ENCODE results near the gene LEFTY2.
"Not testable (repeated sequence)": the region's sequence is repeated elsewhere in the genome, so short reads cannot be mapped to it uniquely, and the experiment has no call there.

The LEFTY2 gene

DNA sequence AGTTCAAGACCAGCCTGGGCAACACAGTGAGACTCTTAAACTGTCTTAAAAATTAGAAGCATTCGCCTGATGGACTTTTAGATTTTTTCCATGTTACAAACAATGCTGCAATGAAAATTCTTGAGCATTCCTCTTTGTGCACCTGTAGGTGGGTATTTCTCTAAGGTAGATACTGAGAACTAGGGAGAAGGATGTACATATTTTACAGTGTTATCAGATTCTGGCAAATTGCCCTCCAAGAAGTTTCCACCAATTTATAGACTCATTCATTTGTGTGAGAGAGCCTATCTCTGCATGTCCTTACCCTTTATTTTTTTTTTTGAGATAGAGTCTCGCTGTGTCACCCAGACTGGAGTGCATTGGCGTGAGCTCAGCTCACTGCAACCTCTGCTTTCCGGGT lies 12.3 kb upstream of the LEFTY2 start:
- DNase-seq (ENCODE audit: low read depth) = no peak

DNA sequence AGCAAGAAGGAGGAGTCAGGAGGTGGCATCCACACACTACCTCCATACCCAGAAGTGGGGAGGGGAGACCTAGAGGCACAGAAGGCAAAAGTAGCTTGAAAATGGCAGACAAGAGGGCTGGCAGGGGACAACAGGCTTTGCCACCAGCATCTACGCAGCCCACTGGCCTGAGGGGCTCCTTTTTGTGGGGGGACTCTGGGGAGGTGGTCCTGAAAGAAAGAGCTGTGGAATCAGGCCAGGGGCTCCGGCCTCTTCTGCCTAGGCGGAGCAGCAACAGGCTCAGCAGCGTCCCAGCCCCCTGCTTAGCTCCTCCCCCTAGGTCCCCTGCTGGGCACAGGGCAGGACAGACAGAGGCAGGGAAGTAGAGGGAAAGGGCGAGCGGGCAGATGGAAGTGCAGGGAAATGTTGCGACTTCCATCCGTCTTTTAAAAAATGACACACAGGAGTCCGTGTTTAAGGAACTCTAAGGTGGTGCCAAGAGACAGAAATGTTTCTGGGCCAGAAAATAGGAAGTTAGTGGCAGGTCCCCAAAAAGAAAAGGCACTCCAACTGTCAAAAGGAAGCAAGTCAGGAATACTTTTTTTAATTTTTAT lies 10.0 kb upstream of the LEFTY2 start:
- no peak for DNase-seq (ENCODE audit: low read depth)

DNA sequence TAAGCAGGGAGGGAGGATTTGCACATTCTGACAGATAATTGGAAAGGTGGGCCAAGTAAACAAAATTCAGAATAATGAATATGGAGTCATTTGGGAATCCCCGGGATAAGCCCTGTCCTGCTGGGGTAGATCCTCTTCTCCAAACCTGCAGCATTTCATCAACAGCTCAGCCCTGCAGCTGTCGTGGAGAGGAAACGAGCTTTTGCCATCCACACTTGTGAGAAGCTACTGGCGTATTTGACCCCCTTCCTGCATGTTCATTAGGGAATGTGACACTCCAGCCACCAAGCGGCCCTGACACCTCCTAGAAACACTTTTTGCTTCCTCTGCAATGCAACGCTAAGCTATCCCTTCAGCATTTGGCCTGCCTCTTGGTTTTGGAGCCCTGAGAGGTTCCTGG lies 8.0 kb upstream of the LEFTY2 start:
- no peak for DNase-seq (ENCODE audit: low read depth)

DNA sequence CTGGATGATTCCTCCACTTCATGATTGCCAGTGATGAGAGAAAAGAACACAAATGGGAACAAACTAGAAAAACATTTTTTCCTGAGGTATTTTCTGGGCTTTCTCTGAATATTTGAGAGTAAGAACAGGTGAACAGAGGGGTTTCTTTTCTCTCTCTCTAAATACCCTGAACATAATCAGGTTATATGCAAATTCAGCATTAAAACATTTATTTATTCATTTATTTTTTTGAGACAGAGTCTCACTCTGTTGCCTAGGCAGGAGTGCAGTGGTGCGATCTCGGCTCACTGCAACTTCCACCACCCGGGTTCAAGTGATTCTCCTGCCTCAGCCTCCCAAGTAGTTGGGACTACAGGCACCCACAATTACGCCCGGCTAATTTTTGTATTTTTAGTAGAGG lies 5.8 kb upstream of the LEFTY2 start:
- no peak for DNase-seq (ENCODE audit: low read depth)

DNA sequence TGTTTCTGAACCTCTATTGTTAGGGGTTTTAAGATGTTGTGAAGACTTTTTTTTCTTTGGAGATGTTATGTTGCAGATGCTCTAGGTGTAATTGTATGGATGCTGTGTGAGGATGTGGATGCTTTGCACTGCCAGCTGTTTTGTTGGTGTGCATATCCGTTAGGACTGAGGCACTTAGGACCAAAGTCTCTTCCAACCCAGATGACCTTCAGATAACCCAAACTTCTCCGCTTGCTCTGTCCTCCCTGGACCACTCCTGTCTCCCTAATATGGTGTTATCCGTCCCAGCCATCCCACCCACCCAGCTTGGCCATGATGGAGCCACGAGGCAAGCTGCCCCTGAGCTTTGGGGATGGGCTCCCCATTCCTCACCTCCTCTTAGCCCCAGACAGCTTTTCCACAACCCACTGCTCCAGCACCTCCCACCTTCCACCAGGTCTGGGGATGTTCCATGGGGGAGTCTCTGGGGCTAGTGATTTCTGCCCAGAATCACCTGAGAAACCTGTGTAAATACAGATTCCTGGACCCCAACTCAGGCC lies 5.1 kb upstream of the LEFTY2 start:
- DNase-seq (ENCODE audit: low read depth) = no peak

DNA sequence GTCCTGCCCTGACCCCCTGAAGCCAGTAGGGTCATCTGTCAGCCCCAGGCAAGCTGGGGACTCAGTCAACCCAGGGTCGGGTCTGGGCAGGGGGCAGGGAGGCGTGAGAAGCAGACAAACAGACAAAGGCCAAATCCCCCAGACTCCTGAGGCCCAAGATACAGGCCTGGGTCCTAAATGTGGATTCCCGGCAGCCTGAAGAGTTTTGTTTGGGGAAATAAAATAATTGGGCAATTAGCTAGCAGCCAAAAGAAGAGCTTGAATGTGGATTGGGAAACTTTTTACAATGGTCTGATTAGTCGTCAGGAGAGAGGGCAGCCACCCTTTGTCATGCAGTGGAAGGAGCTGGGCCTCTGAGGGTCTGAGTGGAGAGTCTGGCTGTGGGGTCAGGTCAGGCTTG lies 4.5 kb upstream of the LEFTY2 start:
- no peak for DNase-seq (ENCODE audit: low read depth)

DNA sequence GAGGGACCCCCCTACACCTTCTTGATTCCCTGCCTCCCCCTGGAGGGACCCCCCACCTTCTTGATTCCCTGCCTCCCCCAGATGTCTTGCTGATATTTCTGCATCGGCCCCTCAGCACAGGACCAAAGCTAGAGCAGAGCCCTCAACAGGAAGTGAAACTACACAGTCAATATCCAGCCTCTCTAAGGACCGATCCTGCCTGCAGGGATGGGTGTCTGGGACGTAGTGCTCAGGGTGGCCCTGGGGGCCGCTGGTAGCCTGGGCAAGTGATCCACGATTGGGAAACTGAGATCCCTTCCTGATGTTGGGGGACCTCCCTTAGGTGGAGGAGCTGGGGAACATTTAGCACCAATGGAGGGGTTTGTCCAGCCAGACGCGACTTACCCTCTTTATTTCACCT lies 3.9 kb upstream of the LEFTY2 start:
- no peak for DNase-seq (ENCODE audit: low read depth)

DNA sequence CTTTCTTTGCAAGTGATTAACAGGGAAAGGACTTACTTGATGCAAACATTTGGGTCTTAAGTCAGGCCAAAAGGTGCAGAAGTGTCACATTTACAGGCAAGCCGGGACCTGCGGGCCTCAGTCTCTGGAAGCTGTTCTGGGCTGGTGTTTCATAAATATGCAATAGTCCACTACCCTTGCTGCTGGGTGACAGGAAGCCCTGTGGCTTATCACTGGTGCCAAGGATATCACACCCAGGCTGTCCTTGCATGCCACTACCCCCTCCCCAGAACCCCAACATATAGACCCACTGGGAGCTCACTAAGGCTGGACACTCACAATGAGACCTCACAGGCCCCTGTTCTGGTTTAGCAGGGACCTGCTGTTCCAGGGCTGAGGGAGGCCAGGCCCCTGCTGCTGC lies 3.4 kb upstream of the LEFTY2 start:
- DNase-seq (ENCODE audit: low read depth) = no peak

DNA sequence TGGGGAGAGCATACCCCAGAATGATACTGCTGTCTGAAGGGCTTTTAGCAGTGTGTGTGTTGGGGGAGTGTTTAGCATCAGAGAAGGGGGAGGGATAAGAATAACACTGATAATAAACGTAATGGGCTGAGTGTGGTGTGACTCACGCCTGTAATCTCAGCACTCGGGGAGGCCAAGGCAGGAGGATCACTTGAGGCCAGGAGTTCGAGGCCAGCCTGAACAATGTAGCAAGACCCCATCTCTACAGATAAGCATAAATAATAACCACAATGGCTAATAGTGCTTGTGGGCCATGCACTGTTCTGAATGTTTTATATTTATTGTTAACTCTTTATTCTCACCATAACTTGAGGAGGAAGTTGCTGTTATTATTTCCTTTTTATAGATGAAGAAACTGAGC lies 2.6 kb upstream of the LEFTY2 start:
- DNase-seq (ENCODE audit: low read depth) = no peak

DNA sequence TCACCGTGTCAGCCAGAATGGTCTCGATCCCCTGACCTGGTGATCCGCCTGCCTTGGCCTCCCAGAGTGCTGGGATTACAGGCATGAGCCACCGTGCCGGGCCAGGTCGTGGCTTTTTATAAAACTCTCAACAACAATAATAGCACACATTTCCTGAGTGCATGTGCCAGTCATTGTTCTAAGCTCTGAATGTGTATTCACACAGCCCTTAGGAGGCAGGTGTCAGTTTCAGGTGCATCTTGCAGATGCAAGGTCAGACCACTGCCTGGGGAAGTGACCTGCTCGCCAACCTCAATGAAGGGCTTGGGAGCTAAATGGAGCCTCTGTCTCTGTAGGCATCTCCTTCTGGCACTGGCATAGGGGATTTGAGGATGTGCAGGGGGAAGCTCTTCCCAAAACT lies 1.6 kb upstream of the LEFTY2 start:
- DNase-seq (ENCODE audit: low read depth) = no peak

DNA sequence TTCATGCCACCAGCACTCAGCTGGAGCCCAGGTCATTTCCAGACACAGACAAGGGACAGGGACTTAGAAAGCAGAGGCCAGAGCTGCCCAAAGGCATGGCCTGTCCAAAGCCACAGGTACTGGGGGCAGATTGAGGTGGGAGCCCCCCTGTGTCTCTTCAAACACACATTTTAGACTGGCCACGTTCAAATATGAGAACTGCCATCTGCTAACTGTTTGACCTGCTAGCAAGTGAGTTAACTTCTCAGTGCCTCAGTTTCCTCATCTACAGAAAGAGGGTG lies 862 bp upstream of the LEFTY2 start:
- DNase-seq (ENCODE audit: low read depth) = no peak

DNA sequence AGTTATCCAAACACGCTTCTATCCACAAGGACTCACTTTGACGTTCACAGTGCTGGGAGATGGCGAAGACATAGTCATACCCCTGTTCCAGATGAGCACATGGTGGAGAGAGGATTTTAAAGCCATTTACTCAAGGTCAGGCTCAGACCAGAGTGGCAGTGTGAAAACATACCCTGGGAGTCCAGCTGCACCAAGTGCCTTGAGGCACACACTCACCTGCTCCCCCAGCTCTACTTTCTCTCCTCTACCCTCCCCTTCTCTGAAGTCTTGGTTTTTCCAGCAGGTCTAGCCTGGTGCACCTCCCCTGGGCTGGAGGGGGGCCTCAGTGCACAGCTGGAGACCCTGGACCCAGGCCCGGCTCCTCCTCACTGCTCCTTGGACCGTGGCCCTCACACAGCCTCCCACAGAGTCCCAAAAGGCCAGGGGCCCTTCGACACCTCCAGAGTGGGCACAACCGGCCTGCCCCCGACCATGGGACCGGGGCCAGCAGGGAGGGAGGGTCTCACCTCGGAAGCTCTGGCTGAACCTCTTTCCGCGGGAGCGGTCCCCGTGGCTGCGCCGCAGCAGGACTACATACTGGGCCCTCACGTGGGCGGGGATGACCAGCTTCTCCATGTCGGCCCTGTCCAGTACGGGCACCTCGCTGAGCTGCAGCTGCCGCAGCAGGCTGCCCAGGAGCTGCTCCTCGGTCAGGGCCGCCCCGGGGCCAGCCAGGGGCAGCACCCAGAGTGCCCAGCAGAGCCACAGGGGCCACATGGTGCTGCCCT lies 452 bp downstream of the LEFTY2 start:
- DNase-seq (ENCODE audit: low read depth) = no peak

DNA sequence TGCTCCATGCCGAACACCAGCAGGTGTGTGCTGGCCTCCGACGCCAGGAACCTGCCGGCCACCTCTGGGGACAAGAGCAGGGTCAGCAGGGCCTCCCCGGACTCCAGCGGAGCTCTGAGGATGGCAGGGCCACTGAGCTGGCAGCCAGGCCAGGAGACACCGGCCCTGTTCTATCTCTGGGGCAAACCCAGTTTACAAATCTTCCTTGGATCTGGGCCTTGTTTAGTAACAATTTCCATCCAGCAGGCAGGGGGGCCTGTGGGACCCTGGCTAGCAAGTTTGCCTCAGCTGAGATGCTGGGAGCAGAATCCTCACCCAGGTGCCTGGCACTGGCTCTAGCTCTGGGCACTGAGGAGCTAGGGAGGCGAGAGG lies 1.1 kb downstream of the LEFTY2 start:
- not testable (repeated sequence) for DNase-seq (ENCODE audit: low read depth)

DNA sequence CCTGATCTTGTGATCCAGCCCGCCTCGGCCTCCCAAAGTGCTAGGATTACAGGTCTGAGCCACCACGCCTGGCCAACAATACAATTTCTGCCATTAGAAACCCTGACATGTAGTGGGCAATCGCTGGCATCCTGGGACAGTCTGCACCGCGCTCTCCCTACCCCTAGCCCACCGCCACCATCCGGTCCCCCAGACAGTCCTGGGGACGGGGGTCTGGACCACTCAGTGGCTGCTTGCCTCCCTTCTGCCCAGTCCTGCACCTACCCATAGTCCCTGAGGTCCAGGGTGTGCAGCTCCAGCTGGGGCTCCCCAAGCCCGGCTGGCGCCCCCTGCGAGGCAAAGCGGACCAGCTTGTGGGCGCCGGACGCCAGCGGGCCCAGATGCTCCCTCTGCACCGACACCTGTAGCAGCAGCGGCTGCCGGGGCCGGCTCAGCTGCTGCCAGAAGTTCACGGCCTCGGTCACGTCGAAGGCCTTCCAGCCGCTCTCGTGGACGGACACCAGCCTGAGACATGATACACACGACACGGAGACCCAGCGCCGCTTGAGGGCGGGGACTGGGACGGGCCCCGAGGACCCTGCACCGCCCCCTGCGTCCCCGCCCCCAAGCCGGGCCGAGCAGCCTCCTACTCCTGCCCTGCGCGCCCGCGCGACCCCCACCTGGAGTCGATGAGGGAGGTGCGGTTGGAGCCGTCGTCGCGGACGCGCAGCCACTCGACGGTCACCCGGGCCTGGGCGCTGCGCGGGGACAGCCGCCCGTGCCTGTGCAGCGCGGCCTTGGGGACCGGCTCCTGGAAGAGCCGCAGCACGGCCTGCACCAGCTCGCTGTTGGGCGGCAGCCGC lies 1.7 kb downstream of the LEFTY2 start:
- not testable (repeated sequence) for DNase-seq (ENCODE audit: low read depth)

DNA sequence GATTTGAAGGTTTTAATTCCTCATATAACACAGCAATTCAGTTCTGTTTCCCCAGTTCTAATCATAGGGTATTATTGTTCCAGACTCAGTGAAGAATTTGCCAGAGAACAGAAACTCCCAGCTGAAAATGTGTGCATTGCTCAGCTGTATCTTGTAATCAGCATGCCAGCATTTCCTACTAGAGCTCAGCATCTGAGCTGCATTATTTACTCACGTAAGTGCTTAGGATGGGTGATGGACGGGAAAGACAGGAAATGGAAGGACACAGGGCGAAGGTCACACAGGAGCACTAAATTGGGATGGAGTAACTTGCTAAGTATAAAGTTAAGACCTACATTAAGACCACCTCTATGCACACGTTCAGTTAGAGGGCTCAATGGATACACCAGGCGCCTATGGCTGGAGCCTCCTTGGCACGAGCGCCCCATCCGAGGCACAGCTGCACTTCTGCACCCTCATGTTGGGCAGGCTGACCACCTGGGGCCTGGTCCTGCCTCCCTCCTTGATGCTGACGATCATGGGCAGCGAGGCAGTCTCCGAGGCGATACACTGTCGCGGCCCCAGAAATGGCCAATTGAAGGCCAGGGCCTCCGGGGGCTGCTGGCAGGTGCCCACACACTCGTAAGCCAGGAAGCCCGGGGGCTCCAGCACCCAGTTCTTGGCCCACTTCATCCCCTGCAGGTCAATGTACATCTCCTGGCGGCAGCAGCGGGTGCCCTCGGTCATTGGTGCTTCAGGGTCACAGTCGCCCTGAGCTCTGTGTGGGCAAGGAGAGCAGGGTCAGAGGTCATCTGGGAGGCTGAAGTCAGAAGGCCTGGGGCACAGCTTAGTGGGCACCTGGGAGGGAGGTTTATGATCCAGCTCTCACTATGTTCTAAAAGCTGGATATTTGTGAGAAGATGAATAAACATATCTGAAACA lies 3.7 kb downstream of the LEFTY2 start:
- no peak for DNase-seq (ENCODE audit: low read depth)

DNA sequence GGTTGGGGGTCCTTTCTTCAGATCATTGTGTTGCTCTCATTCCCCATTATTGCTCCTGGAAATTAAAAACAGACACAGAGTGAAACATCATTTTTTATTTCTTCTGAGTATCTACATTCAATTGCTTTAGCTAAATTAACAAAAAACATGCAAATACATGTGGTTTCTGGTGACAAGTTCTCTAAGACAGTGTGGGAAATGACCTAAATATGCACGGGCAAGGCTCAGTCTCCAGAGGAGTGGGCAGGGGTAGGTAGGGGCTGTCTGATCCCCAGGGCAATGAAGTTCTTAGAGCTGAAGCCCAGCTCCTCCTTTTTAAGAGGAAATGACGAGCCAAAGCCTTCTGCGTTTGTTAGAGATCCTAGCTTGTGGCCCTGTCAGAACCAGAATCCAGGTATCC lies 4.5 kb downstream of the LEFTY2 start:
- DNase-seq (ENCODE audit: low read depth) = no peak

DNA sequence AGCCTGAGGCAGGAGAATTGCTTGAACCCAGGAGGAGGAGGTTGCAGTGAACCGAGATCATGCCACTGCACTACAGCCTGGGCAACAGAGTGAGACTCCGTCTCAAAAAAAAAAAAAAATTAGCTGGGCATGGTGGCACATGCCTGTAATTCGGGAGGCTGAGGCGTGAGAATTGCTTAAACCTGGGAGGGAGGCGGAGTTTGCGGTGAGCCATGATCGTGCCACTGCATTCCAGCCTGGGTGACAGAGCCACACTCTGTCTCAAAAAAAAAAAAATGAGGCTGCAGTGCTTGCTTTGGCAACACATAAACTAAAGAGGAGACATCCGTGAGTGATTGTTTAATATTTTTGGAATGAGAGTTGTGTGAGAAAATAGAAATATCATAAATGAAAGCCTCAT lies 4.9 kb downstream of the LEFTY2 start:
- not testable (repeated sequence) for DNase-seq (ENCODE audit: low read depth)

DNA sequence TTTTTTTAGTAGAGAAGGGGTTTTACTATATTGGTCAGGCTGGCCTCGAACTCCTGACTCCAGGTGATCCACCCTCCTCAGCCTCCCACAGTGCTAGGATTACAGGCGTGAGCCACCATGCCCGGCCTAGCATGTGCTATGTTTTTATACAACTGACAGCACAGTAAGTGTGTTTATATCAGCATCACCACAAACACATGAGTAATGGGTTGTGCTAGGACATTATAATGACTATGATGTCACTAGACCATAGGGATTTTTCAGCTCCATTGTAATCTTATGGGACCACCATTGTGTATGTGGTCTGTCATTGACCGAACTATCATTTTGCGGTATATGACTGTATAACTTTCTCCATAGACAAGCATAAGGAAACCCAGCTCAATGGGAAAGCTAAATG lies 6.3 kb downstream of the LEFTY2 start:
- no peak for DNase-seq (ENCODE audit: low read depth)

DNA sequence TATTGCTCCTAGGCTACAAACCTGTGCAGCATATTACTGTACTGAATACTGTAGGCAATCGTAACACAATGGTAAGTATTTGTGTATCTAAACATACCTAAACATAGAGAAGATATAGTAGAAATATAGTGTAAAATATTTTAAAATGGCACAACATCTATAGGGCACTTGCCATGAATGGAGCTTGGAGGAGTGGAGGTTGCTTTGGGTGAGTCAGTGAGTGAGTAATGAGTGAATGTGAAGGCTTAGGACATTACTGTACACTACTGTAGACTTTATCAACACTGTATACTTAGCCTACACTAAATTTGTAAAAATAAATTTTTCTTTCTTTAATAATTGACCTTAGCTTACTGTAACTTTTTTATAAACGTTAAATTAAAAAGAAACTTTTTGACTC lies 7.9 kb downstream of the LEFTY2 start:
- DNase-seq (ENCODE audit: low read depth) = no peak

DNA sequence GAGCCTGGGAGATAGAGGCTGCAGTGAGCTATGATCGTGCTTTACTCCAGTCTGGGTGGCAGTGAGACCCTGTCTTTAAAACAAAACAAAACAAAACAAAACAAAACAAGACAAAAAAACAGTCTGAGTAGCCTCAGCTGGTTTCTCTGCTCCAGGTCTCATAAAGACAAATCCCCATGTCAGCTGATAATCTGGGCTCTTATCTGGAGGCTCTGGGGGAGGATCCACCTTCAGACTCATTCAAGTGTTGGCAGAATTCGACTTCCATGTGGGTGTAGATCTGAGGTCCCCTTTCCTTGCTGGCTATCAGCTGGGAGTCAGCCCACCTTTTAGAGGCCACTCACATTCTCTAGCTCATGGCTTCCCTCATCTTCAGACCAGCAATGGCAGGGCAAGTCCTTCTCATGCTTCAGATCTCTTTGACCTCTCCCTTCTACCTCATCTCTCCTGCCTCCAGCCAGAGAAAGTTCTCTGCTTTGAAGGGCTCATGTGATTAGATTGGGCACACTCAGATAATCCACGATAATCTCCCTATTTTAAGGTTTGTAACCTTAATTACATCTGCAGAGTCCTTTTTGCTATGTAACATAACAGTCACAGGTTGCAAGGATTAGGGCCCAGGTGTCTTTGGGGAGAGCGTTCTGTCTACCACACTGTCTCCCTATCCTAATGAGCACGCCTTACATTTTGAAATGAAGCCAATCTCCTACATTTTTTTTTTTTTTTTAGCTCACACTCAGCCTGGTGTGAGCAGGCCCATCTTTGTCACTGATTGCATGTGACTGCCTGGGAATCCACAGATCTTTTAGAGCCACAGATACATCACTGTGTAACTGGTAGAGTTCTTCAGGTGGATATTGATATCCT lies 9.5 kb downstream of the LEFTY2 start:
- no peak for DNase-seq (ENCODE audit: low read depth)

DNA sequence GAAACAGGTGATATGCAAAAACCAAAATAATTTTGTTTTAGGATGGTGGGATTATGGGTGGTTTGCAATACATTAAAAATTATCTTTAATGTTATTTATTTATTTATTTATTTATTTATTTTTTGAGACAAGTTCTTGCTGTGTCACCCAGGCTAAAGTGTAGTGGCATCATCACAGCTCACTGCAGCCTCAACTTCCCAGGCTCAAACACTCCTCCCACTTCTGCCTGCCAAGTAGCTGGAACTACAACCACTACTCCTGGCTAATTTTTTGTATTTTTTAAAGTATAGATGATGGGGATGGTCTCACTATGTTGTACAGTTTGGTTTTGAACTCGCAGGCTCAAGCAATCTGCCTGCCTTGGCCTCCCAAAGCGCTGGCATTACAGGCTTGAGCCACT lies 10.5 kb downstream of the LEFTY2 start:
- no peak for DNase-seq (ENCODE audit: low read depth)

Measured in stimulated activated CD8-positive, alpha-beta memory T cell treated with anti-CD3 and anti-CD28 coated beads, Interleukin-15, amount 100 ng/mL, for 24 hours (primary cell).